ENCODE results near the gene ARPC1A.

Gene ARPC1A

GRCh38 chr7:99365318-99366141 is 39.8 kb downstream of the ARPC1A start:
- no peak for TF ChIP-seq TAF1 (IDR thresholded peaks at IDR 0.05; ENCODE audit: borderline replicate concordance, insufficient read depth, low read length)
- no peak for TF ChIP-seq SIN3A (IDR thresholded peaks at IDR 0.05; ENCODE audit: borderline replicate concordance, insufficient read depth, low read length)
- no peak for TF ChIP-seq FOXP2 (optimal IDR thresholded peaks at IDR 0.05; ENCODE audit: borderline replicate concordance, extremely low read depth, extremely low read length, insufficient read depth)
- TF ChIP-seq REST (IDR thresholded peaks at IDR 0.05; ENCODE audit: insufficient read depth in 1 of 2, low read depth in 2 of 2, low read length in 2 of 2), result no peak
- TF ChIP-seq POLR2AphosphoS5 (IDR thresholded peaks at IDR 0.05; ENCODE audit: low read depth, low read length), result no peak

GRCh38 chr7:99366646-99367045 is 40.9 kb downstream of the ARPC1A start:
- TF ChIP-seq FOXP2 (optimal IDR thresholded peaks at IDR 0.05; ENCODE audit: borderline replicate concordance, extremely low read depth, extremely low read length, insufficient read depth) (no peak), TAF1 (IDR thresholded peaks at IDR 0.05; ENCODE audit: borderline replicate concordance, insufficient read depth, low read length) (no peak)

GRCh38 chr7:99368750-99369389 is 43.2 kb downstream of the ARPC1A start:
- TF ChIP-seq FOXP2 (optimal IDR thresholded peaks at IDR 0.05; ENCODE audit: borderline replicate concordance, extremely low read depth, extremely low read length, insufficient read depth), result no peak
- no peak for TF ChIP-seq REST (IDR thresholded peaks at IDR 0.05; ENCODE audit: insufficient read depth in 1 of 2, low read depth in 2 of 2, low read length in 2 of 2)
- no peak for TF ChIP-seq TAF1 (IDR thresholded peaks at IDR 0.05; ENCODE audit: borderline replicate concordance, insufficient read depth, low read length)
- TF ChIP-seq POLR2AphosphoS5 (IDR thresholded peaks at IDR 0.05; ENCODE audit: low read depth, low read length), result no peak
- TF ChIP-seq SIN3A (IDR thresholded peaks at IDR 0.05; ENCODE audit: borderline replicate concordance, insufficient read depth, low read length), result no peak

GRCh38 chr7:99369767-99370391 is 44.2 kb downstream of the ARPC1A start:
- TF ChIP-seq POLR2AphosphoS5 (IDR thresholded peaks at IDR 0.05; ENCODE audit: low read depth, low read length) (no peak), REST (IDR thresholded peaks at IDR 0.05; ENCODE audit: insufficient read depth in 1 of 2, low read depth in 2 of 2, low read length in 2 of 2) (no peak), SIN3A (IDR thresholded peaks at IDR 0.05; ENCODE audit: borderline replicate concordance, insufficient read depth, low read length) (no peak), FOXP2 (optimal IDR thresholded peaks at IDR 0.05; ENCODE audit: borderline replicate concordance, extremely low read depth, extremely low read length, insufficient read depth) (no peak), TAF1 (IDR thresholded peaks at IDR 0.05; ENCODE audit: borderline replicate concordance, insufficient read depth, low read length) (no peak)

- TF ChIP-seq POLR2AphosphoS5 (IDR thresholded peaks at IDR 0.05; ENCODE audit: low read depth, low read length) (no peak), REST (IDR thresholded peaks at IDR 0.05; ENCODE audit: insufficient read depth in 1 of 2, low read depth in 2 of 2, low read length in 2 of 2) (no peak), FOXP2 (optimal IDR thresholded peaks at IDR 0.05; ENCODE audit: borderline replicate concordance, extremely low read depth, extremely low read length, insufficient read depth) (no peak), TAF1 (IDR thresholded peaks at IDR 0.05; ENCODE audit: borderline replicate concordance, insufficient read depth, low read length) (no peak), SIN3A (IDR thresholded peaks at IDR 0.05; ENCODE audit: borderline replicate concordance, insufficient read depth, low read length) (no peak)
Observed at GRCh38 chr7:99371376-99371920, 45.8 kb downstream of the ARPC1A start.
